H1 (cell line): ENCODE data around the gene LIN54. TPM values are rescaled to one million over a fixed set of nuclear protein-coding genes. Genes with fewer than 3 reads are reported as not detected.

ENCODE experiments used
- CTCF ChIA-PET: fragments of 300-600 bp; sonication (Branson Sonifier 250); formaldehyde crosslinking; loops from one replicate; lab custom pipeline; 2021; ENCODE audit not compliant: partially characterized antibody; lab: Charles Lee
- POLR2A ChIA-PET: fragments of 300-600 bp; sonication (Branson Sonifier 250); formaldehyde crosslinking; loops from one replicate; lab custom pipeline; 2021; ENCODE audit warnings: inconsistent platforms; ENCODE audit not compliant: partially characterized antibody; lab: Charles Lee
- DNase-seq, 2 experiments: peaks; one replicate each; pipeline versions ENCODE4 v3.0.0 to v3.0.0-alpha.2; 2010 to 2022; ENCODE audit warnings: low spot score in 2 of 2, low read depth in 1 of 2, mixed read lengths in 1 of 2
- FAIRE-seq: peaks from 2 replicates; lab custom pipeline; 2011; peaks lifted over from hg19 to GRCh38; lab: Jason Lieb, UNC
- H2AFZ ChIP-seq: 2 replicates; pipeline ENCODE4 v1.8.1; 2012; ENCODE audit warnings: low read length, inconsistent platforms
- H2AK5ac ChIP-seq: 2 replicates; pipeline ENCODE4 v1.6.1; 2013; ENCODE audit warnings: low read depth, low read length
- H2BK120ac ChIP-seq: replicated peaks from 2 replicates; pipeline ENCODE3; 2013; ENCODE audit warnings: low read depth, low read length, inconsistent platforms
- H2BK12ac ChIP-seq: 2 replicates; pipeline ENCODE4 v1.6.1; 2013; ENCODE audit warnings: low read depth, low read length
- H2BK15ac ChIP-seq: 2 replicates; pipeline ENCODE4 v1.6.1; 2013; ENCODE audit warnings: low read length
- H2BK20ac ChIP-seq: 2 replicates; pipeline ENCODE4 v1.6.1; 2013; ENCODE audit warnings: low read length
- H2BK5ac ChIP-seq: 2 replicates; pipeline ENCODE4 v1.6.1; 2013; ENCODE audit warnings: low read depth, low read length
- H3K14ac ChIP-seq: 2 replicates; pipeline ENCODE4 v1.6.1; 2013; ENCODE audit warnings: inconsistent platforms; ENCODE audit not compliant: insufficient read length
- H3K18ac ChIP-seq: 2 replicates; pipeline ENCODE4 v1.6.1; 2013; ENCODE audit warnings: low read length; ENCODE audit errors: extremely low read depth
- H3K23ac ChIP-seq: 2 replicates; pipeline ENCODE4 v1.6.1; 2013; ENCODE audit warnings: inconsistent platforms; ENCODE audit not compliant: insufficient read length
- H3K23me2 ChIP-seq: 2 replicates; pipeline ENCODE4 v1.6.1; 2013; ENCODE audit warnings: low read depth, low read length
- H3K27ac ChIP-seq: 2 replicates; pipeline ENCODE4 v1.6.1; 2011; ENCODE audit warnings: low read depth, low read length, inconsistent platforms
- H3K27me3 ChIP-seq, 4 experiments: replicated peaks in 1 of 4; 1 replicate in 1 of 4; 2 replicates in 3 of 4; pipeline versions ENCODE4 v1.6.1 to v1.8.1; 2011 to 2013; ENCODE audit warnings: low read length in 3 of 4, mild to moderate bottlenecking in 3 of 4, inconsistent platforms in 2 of 4, mixed read lengths in 2 of 4, moderate library complexity in 1 of 4; ENCODE audit not compliant: control insufficient read depth in 3 of 4, insufficient read depth in 3 of 4; ENCODE audit errors: extremely low read depth in 1 of 4
- H3K36me3 ChIP-seq, 4 experiments: 2 replicates each; pipeline versions ENCODE4 v1.6.1 to v1.8.1; 2011 to 2013; ENCODE audit warnings: mild to moderate bottlenecking in 4 of 4, low read length in 3 of 4, moderate library complexity in 2 of 4, control low read depth in 1 of 4, inconsistent platforms in 1 of 4; ENCODE audit not compliant: insufficient read depth in 4 of 4, control insufficient read depth in 2 of 4
- H3K4ac ChIP-seq: replicated peaks from 2 replicates; pipeline ENCODE3; 2013; ENCODE audit warnings: low read length, low read depth, mixed read lengths, inconsistent platforms; ENCODE audit not compliant: insufficient read length
- H3K4me1 ChIP-seq, 4 experiments: replicated peaks in 1 of 4; 1 replicate in 1 of 4; 2 replicates in 3 of 4; pipeline versions ENCODE4 v1.6.1 to v1.8.1; 2011 to 2013; ENCODE audit warnings: low read length in 3 of 4, inconsistent platforms in 2 of 4, mixed read lengths in 1 of 4; ENCODE audit not compliant: insufficient read depth in 4 of 4, control insufficient read depth in 3 of 4
- H3K4me2 ChIP-seq, 2 experiments: 2 replicates each; pipeline versions ENCODE4 v1.6.1 to v1.8.1; 2011 to 2013; ENCODE audit warnings: low read depth in 2 of 2, low read length in 2 of 2, control low read depth in 1 of 2, inconsistent platforms in 1 of 2, mild to moderate bottlenecking in 1 of 2; ENCODE audit not compliant: insufficient read depth in 1 of 2
- H3K4me3 ChIP-seq, 4 experiments: fragments of 200-600, 300-600 bp in 1 of 4; sonication (generic), shearing (Covaris generic), sonication (Bioruptor Twin) in 1 of 4; 2 replicates each; pipeline versions ENCODE4 v1.5.1 to v1.8.1; 2011 to 2016; ENCODE audit warnings: low read length in 4 of 4, low read depth in 3 of 4, control low read depth in 2 of 4, inconsistent platforms in 2 of 4, mild to moderate bottlenecking in 2 of 4, mixed read lengths in 1 of 4, moderate library complexity in 1 of 4; ENCODE audit not compliant: insufficient read depth in 2 of 4; ENCODE audit errors: extremely low read depth in 1 of 4
- H3K56ac ChIP-seq: replicated peaks from 2 replicates; pipeline ENCODE3; 2013; ENCODE audit warnings: low read depth, mild to moderate bottlenecking, mixed read lengths, low read length, inconsistent platforms; ENCODE audit not compliant: insufficient read length
- H3K79me1 ChIP-seq: 2 replicates; pipeline ENCODE4 v1.6.1; 2013; ENCODE audit warnings: low read depth, low read length, control low read depth
- H3K79me2 ChIP-seq, 2 experiments: 2 replicates each; pipeline versions ENCODE4 v1.6.1 to v1.8.1; 2012 to 2013; ENCODE audit warnings: low read length in 2 of 2, mild to moderate bottlenecking in 2 of 2, inconsistent platforms in 1 of 2; ENCODE audit not compliant: insufficient read depth in 2 of 2, control insufficient read depth in 1 of 2
- H3K9ac ChIP-seq, 4 experiments: replicated peaks in 1 of 4; 1 replicate in 1 of 4; 2 replicates in 3 of 4; pipeline versions ENCODE4 v1.6.1 to v1.8.1; 2011 to 2013; ENCODE audit warnings: low read depth in 3 of 4, low read length in 3 of 4, control low read depth in 2 of 4, mild to moderate bottlenecking in 2 of 4, moderate library complexity in 2 of 4, inconsistent platforms in 1 of 4; ENCODE audit errors: extremely low read depth in 1 of 4
- H3K9me3 ChIP-seq, 2 experiments: 2 replicates each; pipeline versions ENCODE4 v1.6.1 to v1.8.1; 2012 to 2013; ENCODE audit warnings: mild to moderate bottlenecking in 2 of 2, moderate library complexity in 2 of 2, control low read depth in 1 of 2, inconsistent platforms in 1 of 2, low read depth in 1 of 2, low read length in 1 of 2, mixed read lengths in 1 of 2; ENCODE audit not compliant: insufficient read depth in 2 of 2
- H4K20me1 ChIP-seq, 2 experiments: replicated peaks in 1 of 2; 2 replicates each; pipeline versions ENCODE3 to v1.8.1; 2011 to 2013; ENCODE audit warnings: inconsistent platforms in 2 of 2, low read length in 2 of 2, mild to moderate bottlenecking in 1 of 2; ENCODE audit not compliant: insufficient read depth in 2 of 2, control insufficient read depth in 1 of 2
- H4K5ac ChIP-seq: 2 replicates; pipeline ENCODE4 v1.6.1; 2013; ENCODE audit warnings: low read length, low read depth, mixed read lengths, inconsistent platforms; ENCODE audit not compliant: insufficient read length
- H4K8ac ChIP-seq: 2 replicates; pipeline ENCODE4 v1.8.0; 2013; ENCODE audit warnings: mild to moderate bottlenecking, moderate library complexity, low read length, inconsistent platforms; ENCODE audit not compliant: insufficient read depth; ENCODE audit errors: extremely low read depth
- H4K91ac ChIP-seq: replicated peaks from 2 replicates; pipeline ENCODE3; 2013; ENCODE audit warnings: low read length, mixed read lengths, inconsistent platforms; ENCODE audit not compliant: insufficient read length
- FOSL1 ChIP-seq: IDR thresholded peaks from 2 replicates; pipeline ENCODE4 v1.6.1; 2011; ENCODE audit warnings: mild to moderate bottlenecking, low read depth, low read length, moderate library complexity; ENCODE audit not compliant: insufficient read depth
- POLR2AphosphoS5 ChIP-seq: IDR thresholded peaks from 2 replicates; pipeline ENCODE4 v1.6.1; 2011; ENCODE audit warnings: low read depth, low read length
- WGBS, 2 experiments: shearing (Covaris generic) in 1 of 2; methylation state at CpG; one replicate each; pipeline versions ENCODE4 v1.1.6 to v1.1.7; 2013 to 2015; ENCODE audit warnings: low lambda C conversion rate in 2 of 2, mixed read lengths in 2 of 2, inconsistent platforms in 1 of 2, low coverage in 1 of 2, missing lambda C conversion rate in 1 of 2; ENCODE audit not compliant: insufficient replicate concordance in 2 of 2, insufficient coverage in 1 of 2, insufficient read length in 1 of 2; ENCODE audit errors: extremely low coverage in 1 of 2, missing lambda C conversion rate in 1 of 2; 5-methylcytosine and 5-hydroxymethylcytosine counted together
- polyA plus RNA-seq, 7 experiments: library from polyadenylated mRNA; depleted of rRNA in 3 of 7; stranded (reverse) in 5 of 7; unstranded in 2 of 7; fragments of >200 nt in 5 of 7; fragments of 200-250 nt in 2 of 7; gene quantifications; 1 replicate in 5 of 7; 2 replicates in 1 of 7; 4 replicates in 1 of 7; pipeline versions ENCODE4 v1.2.1 to v1.2.3, GENCODE V29; 2011 to 2013; ENCODE audit warnings: missing spikeins in 2 of 7, mixed read lengths in 2 of 7
- total RNA-seq: library from RNA; stranded (reverse); fragmentation: NEBNext Ultra II Directional; extraction: Animal tissue kit (Norgen Biotek cat#: 25700); gene quantifications from 2 replicates; pipeline ENCODE4 v1.2.1, GENCODE V29; 2021

The LIN54 gene
- total and polyA plus RNA-seq, 2 of the 8 experiments (the other 6 are each of a cell fraction or from before 2014, with no cell fraction given) = 5.7 to 11.1 TPM

DNA sequence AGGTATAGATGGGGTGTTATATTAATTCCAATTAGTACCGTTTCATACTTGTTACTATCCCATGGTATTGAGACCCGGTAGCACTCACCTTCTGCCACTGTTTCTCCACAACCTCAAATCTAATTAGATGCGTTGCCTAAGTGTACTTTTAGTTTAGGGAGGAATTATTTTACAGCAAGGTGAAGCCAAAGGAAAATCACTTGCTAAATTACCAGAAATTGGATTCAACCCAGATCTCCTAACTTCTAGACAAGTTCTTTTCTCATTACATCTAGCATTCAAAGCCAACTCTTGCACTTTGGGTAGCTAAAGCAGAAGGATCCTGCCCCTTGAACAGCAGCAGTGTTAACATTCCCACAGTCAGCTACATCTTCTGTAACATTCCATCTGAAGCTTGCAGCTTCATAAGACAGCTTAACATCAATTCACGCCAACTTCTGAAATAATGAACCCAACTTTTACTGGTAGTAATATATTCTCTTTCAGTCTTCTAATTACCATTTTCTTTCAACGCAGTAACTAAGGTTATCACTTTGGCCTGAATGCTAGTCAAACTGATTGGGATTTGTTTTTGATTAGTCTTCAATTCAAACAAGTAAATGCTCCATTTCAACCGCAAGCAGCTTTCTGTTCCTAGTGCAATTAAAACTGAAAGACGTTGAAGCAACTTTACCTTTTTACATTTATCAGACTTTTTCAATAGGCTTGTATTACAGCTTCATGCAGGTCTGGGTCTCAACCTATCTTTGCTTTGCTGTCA, 118.7 kb downstream of the LIN54 start:
- Histone ChIP-seq H4K20me1 (peaks cover 3 to 6% of the 10 kb centered on the region in 2 experiments), H4K5ac (no peak overlapping the region), H3K27me3 (no peaks in the 10 kb centered on the region), H4K91ac (peak overlapping the region; percentile 67), H2BK20ac (no peak overlapping the region), H4K8ac (no peak overlapping the region), H2BK120ac (no peak overlapping the region), H3K4ac (no peak overlapping the region), H3K9ac (peak overlapping the region; percentile 64 to 94 (median 80); a peak in 6 of 7 replicates), H2BK15ac (no peak overlapping the region), H3K4me2 (peak overlapping the region; percentile 77 to 78), H2AFZ (0 out of 2 replicates have a peak overlapping the region, but pooled peaks have one; percentile 2), H3K14ac (no peak overlapping the region), H3K79me2 (peaks cover 5 to 59% of the 10 kb centered on the region in 2 experiments), H3K18ac (no peak overlapping the region), H3K36me3 (peaks cover 11 to 36% (median 26%) of the 10 kb centered on the region in 4 experiments; a peak in 7 of 8 replicates), H3K9me3 (no peaks in the 10 kb centered on the region), H3K4me3 (peak overlapping the region; percentile 71 to 100 (median 94)), H3K23ac (no peak overlapping the region), H2BK5ac (peak overlapping the region; percentile 80; the same call in 1 of the 2 replicates), H3K56ac (no peak overlapping the region), H3K27ac (peak overlapping the region; percentile 88), H3K23me2 (peaks cover 2% of the 10 kb centered on the region), H2BK12ac (no peak overlapping the region), H3K4me1 (peaks cover 0 to 3% (median 1%) of the 10 kb centered on the region in 4 experiments; a peak in 2 of 7 replicates), H3K79me1 (no peaks in the 10 kb centered on the region), H2AK5ac (no peak overlapping the region)
- ChIA-PET POLR2A (interaction anchor here (0.5 to 9.1 kb wide), 5 partner anchors 10 to 564 kb away, joined by 3 to 86 read pairs (median 3); partner anchors contain the start of genes COPS4, HELQ, MRPS18C and THAP9), CTCF (interaction anchor here (0.6 to 1.2 kb wide), 3 partner anchors 8 to 39 kb away, joined by 3 read pairs; partner anchors contain the start of gene THAP9)
- no peak for FAIRE-seq
- TF ChIP-seq FOSL1 = no peak
- peak; percentile 1; the same call in 1 of the 2 replicates for TF ChIP-seq POLR2AphosphoS5
- no peak for DNase-seq
- 25% methylated on average over 7 of the region's 7 CpGs; no CpG with 5 or more reads in 1 of the 2 experiments for WGBS, 2 experiments
